Superior temporal gyrus (tissue), 1 donor: Measurements from ENCODE around the gene ANAPC2.

Experiments
- DNase-seq: peaks from one replicate; pipeline ENCODE4 v3.0.0-alpha.2; 2016; ENCODE audit errors: extremely low spot score

Gene ANAPC2

DNA sequence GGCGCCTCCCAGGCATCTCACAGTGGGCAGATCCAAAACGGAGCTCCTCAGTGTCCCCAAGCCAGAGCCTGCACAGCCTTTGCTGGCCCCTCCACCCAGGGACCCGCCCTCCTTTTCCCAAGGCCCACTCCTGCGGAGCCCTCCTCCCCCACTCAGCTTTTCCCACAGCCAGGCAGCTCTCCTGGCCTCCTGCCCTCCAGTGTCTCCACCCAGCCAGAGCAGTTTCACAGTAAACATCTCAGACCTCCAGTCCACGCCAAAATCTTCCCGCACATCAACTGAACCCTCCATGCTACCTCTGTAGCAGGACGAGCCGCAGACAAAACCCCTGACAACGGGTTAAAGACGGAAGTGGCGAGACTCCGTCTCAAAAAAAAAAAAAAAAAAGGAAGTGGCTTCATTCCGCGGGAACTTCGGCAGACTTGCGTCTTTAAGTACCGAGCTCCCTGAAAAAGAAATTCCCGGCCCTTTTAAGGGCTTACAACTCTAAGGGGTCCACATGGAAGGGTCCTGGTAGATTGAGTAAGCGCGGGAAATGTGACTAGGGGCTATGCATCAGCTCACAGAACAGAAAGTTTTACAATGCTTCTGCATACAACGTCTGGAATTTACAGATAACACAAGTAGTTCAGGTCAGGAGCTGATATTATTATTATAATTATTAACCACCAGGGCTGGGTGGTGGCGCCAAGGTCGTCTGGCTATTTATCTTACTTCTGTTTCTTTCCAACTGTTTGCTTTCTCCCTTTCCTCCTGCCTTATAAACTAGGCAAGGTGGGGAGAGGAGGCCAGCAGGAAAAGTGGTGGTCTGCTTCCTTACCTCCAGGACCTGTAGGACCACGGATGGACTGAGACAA is 60.8 kb downstream of the ANAPC2 start:
- no peak for DNase-seq

DNA sequence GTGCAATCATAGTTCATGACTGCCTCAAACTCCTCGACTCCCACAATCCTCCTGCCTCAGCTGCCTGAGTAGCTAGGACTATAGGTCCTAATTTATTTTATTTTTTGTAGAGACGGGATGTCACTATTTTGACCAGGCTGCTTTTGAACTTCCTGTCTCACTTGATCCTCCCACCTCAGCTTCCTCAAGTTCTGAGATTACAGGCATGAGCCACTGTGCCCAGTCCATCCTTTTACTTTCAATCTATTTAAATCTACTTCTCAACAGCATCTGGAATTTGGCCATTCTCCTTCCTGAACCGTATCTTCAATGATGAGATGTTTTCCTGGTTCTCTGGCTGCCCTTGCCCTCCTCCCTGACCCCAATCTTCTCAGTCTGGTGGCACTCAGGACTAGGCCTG is 61.6 kb downstream of the ANAPC2 start:
- no peak for DNase-seq
